Measurements from ENCODE around the gene GARNL3. TPM values are rescaled to one million over a fixed set of nuclear protein-coding genes. Genes with fewer than 3 reads are reported as not detected.

Gene GARNL3
- total and polyA plus RNA-seq, 2 of the 13 experiments (the other 11 are each of a cell fraction or from before 2014, with no cell fraction given): 3.9 to 11.0 TPM

GRCh38 chr9:127336086-127336485 lies 71.5 kb downstream of the GARNL3 start (continued):
- TF ChIP-seq ZNF142 (CRISPR knock-in tag; IDR thresholded peaks at IDR 0.05): no peak
- no peak for TF ChIP-seq ZNF724P (CRISPR knock-in tag; IDR thresholded peaks at IDR 0.05; ENCODE audit: borderline replicate concordance)
- no peak for TF ChIP-seq CREB1 (IDR thresholded peaks at IDR 0.05)
- TF ChIP-seq CREB1 (CRISPR knock-in tag; IDR thresholded peaks at IDR 0.05): no peak
- no peak for TF ChIP-seq ZNF333 (CRISPR knock-in tag; IDR thresholded peaks at IDR 0.05; ENCODE audit: borderline replicate concordance)
- TF ChIP-seq ZNF121 (CRISPR knock-in tag; IDR thresholded peaks at IDR 0.05): no peak
- no peak for TF ChIP-seq ASH2L (IDR thresholded peaks at IDR 0.05; ENCODE audit: insufficient read length, low read depth, low read length)
- TF ChIP-seq KAT7 (CRISPR knock-in tag; IDR thresholded peaks at IDR 0.05; ENCODE audit: borderline replicate concordance): no peak
- no peak for TF ChIP-seq RARA (CRISPR knock-in tag; IDR thresholded peaks at IDR 0.05)
- no peak for TF ChIP-seq EHMT2 (IDR thresholded peaks at IDR 0.05; ENCODE audit: borderline replicate concordance, low read depth, low read length)
- TF ChIP-seq CREBL2 (CRISPR knock-in tag; IDR thresholded peaks at IDR 0.05; ENCODE audit: borderline replicate concordance): no peak
